PC-9 (cell line): ENCODE results near the gene C22orf39. TPM values are rescaled to one million over a fixed set of nuclear protein-coding genes. Genes with fewer than 3 reads are reported as not detected.

Source experiments
- BruUV-seq: library from RNA; stranded (reverse); fragments of 400-500 nt; replicated peaks from 2 replicates; lab custom pipeline; 2021; lab: Mats Ljungman, UMichigan
- CTCF ChIA-PET: fragments of 300-600 bp; sonication (Branson Sonifier 250); formaldehyde crosslinking; loops from one replicate; lab custom pipeline; 2022; ENCODE audit warnings: antibody characterized with exemption; lab: Charles Lee
- POLR2A ChIA-PET: fragments of 300-600 bp; sonication (Branson Sonifier 250); formaldehyde crosslinking; loops from one replicate; lab custom pipeline; 2022; ENCODE audit warnings: antibody characterized with exemption; ENCODE audit not compliant: unreplicated experiment; lab: Charles Lee
- DNase-seq, 2 experiments: peaks; one replicate each; pipeline versions ENCODE4 v3.0.0 to v3.0.0-alpha.2; 2015 to 2022; ENCODE audit warnings: mixed read lengths in 1 of 2
- H2AFZ ChIP-seq: fragments of 200-600 bp; sonication (generic); 2 replicates; pipeline ENCODE4 v1.8.1; 2017; ENCODE audit warnings: antibody characterized with exemption
- H3F3A ChIP-seq: fragments of 200-600 bp; sonication (generic); 2 replicates; pipeline ENCODE4 v1.8.1; 2017; ENCODE audit warnings: antibody characterized with exemption, mild to moderate bottlenecking, low read depth; ENCODE audit not compliant: insufficient read depth
- H3K27ac ChIP-seq: fragments of 200-600 bp; sonication (generic); 2 replicates; pipeline ENCODE4 v1.6.1; 2016; ENCODE audit warnings: mixed run types
- H3K27me3 ChIP-seq: fragments of 200-600 bp; sonication (generic); 2 replicates; pipeline ENCODE4 v1.6.1; 2016; ENCODE audit warnings: low read depth, mixed run types; ENCODE audit not compliant: insufficient read depth
- H3K36me3 ChIP-seq: fragments of 200-600 bp; sonication (generic); 2 replicates; pipeline ENCODE4 v1.6.1; 2016; ENCODE audit warnings: low read depth, mixed run types
- H3K4me1 ChIP-seq: fragments of 200-600 bp; sonication (generic); replicated peaks from 2 replicates; pipeline ENCODE4 v1.6.1; 2016; ENCODE audit warnings: mixed run types; ENCODE audit not compliant: insufficient read depth
- H3K4me2 ChIP-seq: fragments of 200-600 bp; sonication (generic); 2 replicates; pipeline ENCODE4 v1.6.1; 2017; ENCODE audit warnings: mixed run types
- H3K4me3 ChIP-seq: fragments of 200-600 bp; sonication (generic); 2 replicates; pipeline ENCODE4 v1.6.1; 2016; ENCODE audit warnings: mixed run types
- H3K79me2 ChIP-seq: fragments of 200-600 bp; sonication (generic); 2 replicates; pipeline ENCODE4 v1.6.1; 2017; ENCODE audit warnings: low read depth, mixed run types
- H3K9me2 ChIP-seq: fragments of 200-600 bp; sonication (generic); 2 replicates; pipeline ENCODE4 v1.8.1; 2017; ENCODE audit warnings: mild to moderate bottlenecking; ENCODE audit not compliant: insufficient read depth
- H3K9me3 ChIP-seq: fragments of 200-600 bp; sonication (generic); 2 replicates; pipeline ENCODE4 v1.8.1; 2016; ENCODE audit warnings: low read depth; ENCODE audit not compliant: insufficient read depth
- H4K20me1 ChIP-seq: fragments of 200-600 bp; sonication (generic); 2 replicates; pipeline ENCODE4 v1.8.1; 2017; ENCODE audit not compliant: insufficient read depth
- EZH2 ChIP-seq: fragments of 200-600 bp; sonication (generic); IDR thresholded peaks from 2 replicates; pipeline ENCODE4 v1.8.0; 2017; ENCODE audit warnings: antibody characterized with exemption, low read depth
- intact Hi-C: fragments of 100-400 bp; cut with micrococcal nuclease; formaldehyde crosslinking; loops from one replicate; pipeline ENCODE4 v1.10.0; 2022; ENCODE audit not compliant: unreplicated experiment
- total RNA-seq: library from RNA; stranded (reverse); gene quantifications from 2 replicates; pipeline ENCODE4 v1.2.3, GENCODE V29; 2021
- TF ChIP-seq, protein P1 (sequence below): fragments of 200-600 bp; sonication (generic); conservative IDR thresholded peaks from 2 replicates; pipeline ENCODE4 v1.6.1; 2017; ENCODE audit warnings: mixed run types, antibody characterized with exemption, mild to moderate bottlenecking, moderate library complexity

C22orf39 gene
- total RNA-seq, 1 experiment from 2014 or later, result 12.3 TPM

DNA sequence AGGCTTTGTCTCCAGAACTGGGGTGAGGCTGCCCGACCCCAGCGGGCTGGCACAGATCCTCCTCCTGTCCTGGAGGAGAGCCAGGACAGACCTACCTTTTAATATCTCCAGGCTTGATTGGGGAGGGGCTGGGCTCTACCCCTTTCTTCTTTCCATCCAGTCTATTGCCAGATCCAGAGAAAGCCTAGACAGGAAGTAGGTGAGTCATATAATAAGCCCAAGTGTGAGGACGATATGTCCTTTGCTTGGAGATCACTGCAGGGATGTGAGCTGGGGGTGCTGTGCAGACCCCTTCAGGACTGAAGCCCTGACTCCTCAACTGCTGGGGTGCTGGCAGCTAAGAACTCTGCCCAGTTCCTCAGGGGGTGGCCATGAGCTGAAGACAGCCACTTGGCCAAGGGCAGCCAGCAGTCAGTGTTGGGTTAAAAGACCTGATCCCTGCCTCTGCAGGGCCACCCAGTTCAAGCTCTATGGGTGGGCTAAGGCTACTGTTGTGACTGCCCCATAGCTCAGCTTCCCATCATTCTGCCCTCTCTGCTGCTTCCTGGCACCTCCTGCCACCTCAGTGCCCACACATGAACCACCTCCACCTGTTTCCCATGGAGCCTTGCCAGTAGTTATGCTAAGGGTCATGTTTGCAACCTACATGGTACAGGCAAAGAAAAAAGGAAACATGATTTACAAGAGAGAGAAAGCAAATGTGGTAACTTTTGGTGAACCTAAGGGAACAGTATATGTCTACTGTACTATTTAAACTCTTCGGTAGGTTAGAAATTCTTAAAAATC, 8.3 kb upstream of the C22orf39 start:
- Histone ChIP-seq H3K4me2 (no peak overlapping the region), H3K27ac (no peak overlapping the region), H3K4me1 (no peaks in the 10 kb centered on the region), H2AFZ (no peak overlapping the region), H4K20me1 (no peaks in the 10 kb centered on the region), H3K4me3 (no peak overlapping the region), H3K27me3 (no peaks in the 10 kb centered on the region), H3K79me2 (no peaks in the 10 kb centered on the region), H3K36me3 (no peaks in the 10 kb centered on the region), H3K9me3 (no peaks in the 10 kb centered on the region), H3K9me2 (no peaks in the 10 kb centered on the region), H3F3A (no peaks in the 10 kb centered on the region; the same call in 1 of the 2 replicates)
- DNase-seq, result no peak
- ChIA-PET POLR2A (no interaction called here), CTCF (no interaction called here)
- no peak for TF ChIP-seq EZH2
- TF ChIP-seq, protein P1, sequence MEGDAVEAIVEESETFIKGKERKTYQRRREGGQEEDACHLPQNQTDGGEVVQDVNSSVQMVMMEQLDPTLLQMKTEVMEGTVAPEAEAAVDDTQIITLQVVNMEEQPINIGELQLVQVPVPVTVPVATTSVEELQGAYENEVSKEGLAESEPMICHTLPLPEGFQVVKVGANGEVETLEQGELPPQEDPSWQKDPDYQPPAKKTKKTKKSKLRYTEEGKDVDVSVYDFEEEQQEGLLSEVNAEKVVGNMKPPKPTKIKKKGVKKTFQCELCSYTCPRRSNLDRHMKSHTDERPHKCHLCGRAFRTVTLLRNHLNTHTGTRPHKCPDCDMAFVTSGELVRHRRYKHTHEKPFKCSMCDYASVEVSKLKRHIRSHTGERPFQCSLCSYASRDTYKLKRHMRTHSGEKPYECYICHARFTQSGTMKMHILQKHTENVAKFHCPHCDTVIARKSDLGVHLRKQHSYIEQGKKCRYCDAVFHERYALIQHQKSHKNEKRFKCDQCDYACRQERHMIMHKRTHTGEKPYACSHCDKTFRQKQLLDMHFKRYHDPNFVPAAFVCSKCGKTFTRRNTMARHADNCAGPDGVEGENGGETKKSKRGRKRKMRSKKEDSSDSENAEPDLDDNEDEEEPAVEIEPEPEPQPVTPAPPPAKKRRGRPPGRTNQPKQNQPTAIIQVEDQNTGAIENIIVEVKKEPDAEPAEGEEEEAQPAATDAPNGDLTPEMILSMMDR, result no peak
- intact Hi-C loops, result no loop called here
- no TSS peak for BruUV-seq

DNA sequence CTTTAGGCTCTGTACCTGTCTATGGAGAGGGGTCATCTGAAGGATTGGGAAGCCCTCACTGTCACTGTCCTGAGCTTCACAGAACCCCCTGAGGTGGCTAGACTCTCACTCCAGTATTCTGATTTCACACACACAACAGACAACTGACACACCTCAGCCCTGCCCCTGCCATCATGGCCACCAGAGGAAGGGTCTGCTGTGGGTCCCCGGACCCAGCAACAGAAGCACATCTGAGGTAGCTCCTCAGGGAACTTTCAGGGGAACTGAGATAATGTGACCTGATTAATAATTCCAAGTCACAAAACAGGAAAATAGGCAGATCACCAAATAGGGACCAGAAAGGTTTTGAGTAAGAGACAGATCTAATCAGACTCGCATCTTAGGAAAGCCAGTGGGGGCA, 7.5 kb upstream of the C22orf39 start:
- Histone ChIP-seq H3F3A (no peaks in the 10 kb centered on the region; the same call in 1 of the 2 replicates), H3K4me1 (no peaks in the 10 kb centered on the region), H3K36me3 (no peaks in the 10 kb centered on the region), H2AFZ (no peak overlapping the region), H3K4me3 (no peak overlapping the region), H3K79me2 (no peaks in the 10 kb centered on the region), H4K20me1 (no peaks in the 10 kb centered on the region), H3K9me2 (no peaks in the 10 kb centered on the region), H3K27me3 (no peaks in the 10 kb centered on the region), H3K27ac (no peak overlapping the region), H3K4me2 (no peak overlapping the region), H3K9me3 (no peaks in the 10 kb centered on the region)
- BruUV-seq, result no TSS peak
- POLR2A ChIA-PET, result no interaction called here
- no peak for DNase-seq
- TF ChIP-seq EZH2, result no peak
- TF ChIP-seq, protein P1, result no peak
- CTCF ChIA-PET, result no interaction called here
- intact Hi-C loops, result no loop called here

DNA sequence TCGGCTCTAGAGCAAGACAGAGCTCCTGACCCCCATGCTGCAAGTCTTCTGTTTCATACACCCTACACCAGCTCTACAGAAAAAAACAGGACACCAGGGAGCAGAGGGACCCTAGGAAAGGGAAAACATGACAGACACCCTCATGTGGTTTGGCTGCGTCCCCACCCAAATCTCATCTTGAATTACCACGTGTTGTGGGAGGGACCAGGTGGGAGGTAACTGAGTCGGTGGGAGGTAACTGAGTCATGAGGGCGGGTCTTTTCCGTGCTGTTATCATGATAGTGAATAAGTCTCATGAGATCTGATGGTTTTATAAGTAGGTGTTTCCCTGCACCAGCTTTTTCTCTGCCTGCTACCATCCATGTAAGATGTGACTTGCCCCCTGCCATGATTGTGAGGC, 6.6 kb upstream of the C22orf39 start:
- Histone ChIP-seq H3K36me3 (no peaks in the 10 kb centered on the region), H2AFZ (no peak overlapping the region), H3K4me1 (no peaks in the 10 kb centered on the region), H4K20me1 (no peaks in the 10 kb centered on the region), H3K4me2 (no peak overlapping the region), H3K79me2 (no peaks in the 10 kb centered on the region), H3K27ac (no peak overlapping the region), H3K27me3 (no peaks in the 10 kb centered on the region), H3K9me2 (no peaks in the 10 kb centered on the region), H3F3A (no peaks in the 10 kb centered on the region; the same call in 1 of the 2 replicates), H3K9me3 (no peaks in the 10 kb centered on the region), H3K4me3 (no peak overlapping the region)
- ChIA-PET CTCF (no interaction called here), POLR2A (no interaction called here)
- no TSS peak for BruUV-seq
- DNase-seq, result no peak
- TF ChIP-seq, protein P1, result no peak
- TF ChIP-seq EZH2, result no peak
- intact Hi-C loops, result no loop called here
